A673 (cell line): ENCODE data around the gene NFKBIB. TPM values are rescaled to one million over a fixed set of nuclear protein-coding genes. Genes with fewer than 3 reads are reported as not detected.

Source experiments
- Bru-seq: library from RNA; stranded (reverse); fragments of 400-500 nt; gene quantifications from one replicate; lab custom pipeline; 2021; lab: Mats Ljungman, UMichigan
- BruChase-seq, 2 experiments: library from RNA; stranded (reverse); fragments of 400-500 nt; gene quantifications; one replicate each; lab custom pipeline; 2021; lab: Mats Ljungman, UMichigan
- BruUV-seq: library from RNA; stranded (reverse); fragments of 400-500 nt; replicated peaks from 2 replicates; lab custom pipeline; 2021; lab: Mats Ljungman, UMichigan
- CTCF ChIA-PET: fragments of 300-600 bp; sonication (Branson Sonifier 250); formaldehyde crosslinking; loops from one replicate; lab custom pipeline; 2022; ENCODE audit warnings: antibody characterized with exemption; lab: Charles Lee
- POLR2A ChIA-PET: fragments of 300-600 bp; sonication (Branson Sonifier 250); formaldehyde crosslinking; loops from one replicate; lab custom pipeline; 2022; ENCODE audit warnings: antibody characterized with exemption; ENCODE audit not compliant: low non-redundant PET; lab: Charles Lee
- DNase-seq: peaks from one replicate; pipeline ENCODE4 v3.0.0-alpha.2; 2015; ENCODE audit warnings: low spot score
- H3K27ac ChIP-seq: fragments of 200-600 bp; sonication (generic); 2 replicates; pipeline ENCODE4 v1.5.1; 2016; ENCODE audit warnings: mixed run types, low read depth, mild to moderate bottlenecking, mixed read lengths, antibody characterized with exemption, low read length; ENCODE audit not compliant: poor library complexity, severe bottlenecking
- H3K27me3 ChIP-seq: fragments of 200-600 bp; sonication (generic); replicated peaks from 2 replicates; pipeline ENCODE4 v1.6.1; 2017; ENCODE audit warnings: mixed run types, low read depth, mild to moderate bottlenecking, mixed read lengths, antibody characterized with exemption, low read length; ENCODE audit not compliant: insufficient read depth, poor library complexity
- H3K36me3 ChIP-seq: fragments of 200-600 bp; sonication (generic); 2 replicates; pipeline ENCODE4 v1.6.1; 2016; ENCODE audit warnings: mixed run types, mild to moderate bottlenecking, mixed read lengths, antibody characterized with exemption, low read length; ENCODE audit not compliant: insufficient read depth, poor library complexity, severe bottlenecking
- H3K4me1 ChIP-seq: fragments of 200-600 bp; sonication (generic); 2 replicates; pipeline ENCODE4 v1.6.1; 2017; ENCODE audit warnings: mixed run types, mild to moderate bottlenecking, mixed read lengths, antibody characterized with exemption, low read length; ENCODE audit not compliant: insufficient read depth, poor library complexity, severe bottlenecking
- H3K4me3 ChIP-seq: fragments of 200-600 bp; sonication (generic); 2 replicates; pipeline ENCODE4 v1.5.1; 2016; ENCODE audit warnings: low read depth, mixed run types, mild to moderate bottlenecking, mixed read lengths, low read length; ENCODE audit not compliant: poor library complexity, severe bottlenecking
- H3K9me3 ChIP-seq: fragments of 200-600 bp; sonication (generic); 2 replicates; pipeline ENCODE4 v1.6.1; 2016; ENCODE audit warnings: mixed run types, low read depth, mild to moderate bottlenecking, mixed read lengths, antibody characterized with exemption, low read length; ENCODE audit not compliant: poor library complexity, severe bottlenecking
- EZH2 ChIP-seq: fragments of 200-600 bp; sonication (generic); IDR thresholded peaks from 2 replicates; pipeline ENCODE4 v1.6.1; 2017; ENCODE audit warnings: borderline replicate concordance, low read depth, mild to moderate bottlenecking, mixed read lengths, antibody characterized with exemption, low read length; ENCODE audit not compliant: poor library complexity, severe bottlenecking
- intact Hi-C: fragments of 100-400 bp; cut with micrococcal nuclease; formaldehyde crosslinking; loops from one replicate; pipeline ENCODE4 v1.10.0; 2022; ENCODE audit not compliant: unreplicated experiment
- long read RNA-seq: library from polyadenylated mRNA; stranded (forward); transcript quantifications from one replicate; pipeline ENCODE4 v2.0.0, GENCODE V29; 2022
- total RNA-seq: library from RNA; stranded (reverse); gene quantifications from 2 replicates; pipeline ENCODE4 v1.2.3, GENCODE V29; 2021
- TF ChIP-seq, protein P1 (sequence below): fragments of 300-800, 200-600 bp; sonication (generic); conservative IDR thresholded peaks from 2 replicates; pipeline ENCODE4 v1.5.1; 2017; ENCODE audit warnings: low read depth, mild to moderate bottlenecking, antibody characterized with exemption, low read length, moderate library complexity, mixed read lengths

The NFKBIB gene
- total RNA-seq = 42.4 and 51.9 TPM in 2 replicates
- percentile 70 among the genes with signal in this experiment for Bru-seq, nascent RNA
- percentile 74 among the genes with signal in this experiment for BruChase-seq, experiment 1, labeled RNA remaining after a 2-hour chase
- BruChase-seq, experiment 2, labeled RNA remaining after a 6-hour chase = percentile 88 among the genes with signal in this experiment
- long read RNA-seq, transcript NFKBIB-201 (6 exons, 1,159 nt) = minor isoform, 20 of 81 reads
- long read RNA-seq, transcript NFKBIB-204 (5 exons, 1,929 nt) = major isoform, 25 of 81 reads
- long read RNA-seq, transcript NFKBIB-203 (5 exons, 2,200 nt) = minor isoform, 5 of 81 reads
- long read RNA-seq, partial matches to known transcripts = 8 of 81 reads
- long read RNA-seq, other reads (novel, unspliced or antisense) = 23 of 81 reads

DNA sequence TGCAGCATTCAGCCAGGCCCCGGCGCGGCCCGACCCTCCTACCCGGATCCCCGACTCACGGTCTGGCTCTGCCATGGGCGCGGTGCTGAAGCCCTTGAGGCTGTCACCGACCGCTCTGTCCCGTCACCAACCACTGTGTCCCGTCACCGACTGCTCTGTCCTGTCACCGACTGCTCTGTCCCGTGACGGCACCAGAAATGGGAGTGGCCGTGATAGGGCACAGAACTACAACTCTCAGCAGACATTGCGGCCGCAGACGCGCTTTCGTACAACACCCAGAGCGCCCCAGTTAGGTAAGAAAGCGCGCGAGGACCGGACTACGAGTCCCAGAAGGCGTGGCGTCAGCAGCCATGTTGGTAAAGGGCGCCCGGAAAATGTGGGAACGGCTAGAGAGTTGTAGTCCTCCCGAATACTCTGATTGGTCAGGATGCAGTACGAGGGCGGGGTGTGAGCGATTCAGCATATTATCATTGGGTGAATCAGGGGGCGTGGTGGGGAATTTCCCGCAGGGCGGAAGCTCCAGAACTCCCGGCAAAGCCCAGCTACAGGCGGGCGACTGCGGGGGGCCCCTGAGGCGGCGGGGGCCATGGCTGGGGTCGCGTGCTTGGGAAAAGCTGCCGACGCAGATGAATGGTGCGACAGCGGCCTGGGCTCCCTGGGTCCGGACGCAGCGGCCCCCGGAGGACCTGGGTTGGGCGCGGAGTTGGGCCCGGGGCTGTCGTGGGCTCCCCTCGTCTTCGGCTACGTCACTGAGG, at the start of gene NFKBIB, which contains the start of gene SIRT2:
Gene NFKBIB (plus strand): TSS at position 523 of the 755 bp plus-strand sequence. CDS start 64 bp downstream, at position 587.
Gene SIRT2 (minus strand): TSS at position 172 of the 755 bp plus-strand sequence. CDS start 97 bp downstream, at position 75.
- H3K9me3 ChIP-seq = no peaks in the 10 kb centered on the region
- BruUV-seq = no TSS peak
- no peaks in the 10 kb centered on the region for H3K27me3 ChIP-seq
- peak; percentile 100 for DNase-seq
- no peak for TF ChIP-seq EZH2
- TF ChIP-seq, protein P1, sequence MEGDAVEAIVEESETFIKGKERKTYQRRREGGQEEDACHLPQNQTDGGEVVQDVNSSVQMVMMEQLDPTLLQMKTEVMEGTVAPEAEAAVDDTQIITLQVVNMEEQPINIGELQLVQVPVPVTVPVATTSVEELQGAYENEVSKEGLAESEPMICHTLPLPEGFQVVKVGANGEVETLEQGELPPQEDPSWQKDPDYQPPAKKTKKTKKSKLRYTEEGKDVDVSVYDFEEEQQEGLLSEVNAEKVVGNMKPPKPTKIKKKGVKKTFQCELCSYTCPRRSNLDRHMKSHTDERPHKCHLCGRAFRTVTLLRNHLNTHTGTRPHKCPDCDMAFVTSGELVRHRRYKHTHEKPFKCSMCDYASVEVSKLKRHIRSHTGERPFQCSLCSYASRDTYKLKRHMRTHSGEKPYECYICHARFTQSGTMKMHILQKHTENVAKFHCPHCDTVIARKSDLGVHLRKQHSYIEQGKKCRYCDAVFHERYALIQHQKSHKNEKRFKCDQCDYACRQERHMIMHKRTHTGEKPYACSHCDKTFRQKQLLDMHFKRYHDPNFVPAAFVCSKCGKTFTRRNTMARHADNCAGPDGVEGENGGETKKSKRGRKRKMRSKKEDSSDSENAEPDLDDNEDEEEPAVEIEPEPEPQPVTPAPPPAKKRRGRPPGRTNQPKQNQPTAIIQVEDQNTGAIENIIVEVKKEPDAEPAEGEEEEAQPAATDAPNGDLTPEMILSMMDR = no peak
- CTCF ChIA-PET = interaction anchor here (0.6 to 1.6 kb wide), 4 partner anchors 11 to 509 kb away, joined by 3 to 7 read pairs (median 4); partner anchors contain the start of genes FAM98C, MRPS12 and SARS2
- intact Hi-C loops = loop anchor here (2.0 kb wide), 1 partner anchor 49 kb away; no protein-coding TSS in a partner anchor
- peak within 1 kb of the TSS; percentile 86 for H3K27ac ChIP-seq
- H3K4me1 ChIP-seq = peaks cover 4% of the 10 kb centered on the region
- H3K4me3 ChIP-seq = peak within 1 kb of the TSS; percentile 69
- POLR2A ChIA-PET = interaction anchor here (0.7 to 1.0 kb wide), 2 partner anchors 31 to 281 kb away, joined by 3 read pairs; partner anchors contain the start of genes EIF3K, MRPS12 and SARS2
- peaks cover 2% of the 10 kb centered on the region for H3K36me3 ChIP-seq

- Histone ChIP-seq H3K36me3 (peaks cover 34% of the 10 kb centered on the region), H3K27ac (peak overlapping the region; percentile 100), H3K4me3 (peak overlapping the region; percentile 88), H3K27me3 (no peaks in the 10 kb centered on the region), H3K9me3 (no peaks in the 10 kb centered on the region), H3K4me1 (peaks cover 13% of the 10 kb centered on the region)
- ChIA-PET POLR2A (no interaction called here), CTCF (no interaction called here)
- intact Hi-C loops = loop anchor here (2.0 kb wide), 2 partner anchors 48 to 80 kb away; partner anchors contain the start of genes MRPS12, NFKBIB, SARS2 and SIRT2
- TF ChIP-seq, protein P1 = no peak
- no peak for TF ChIP-seq EZH2
- peak; percentile 100 for DNase-seq
- BruUV-seq = no TSS peak
These were observed 49.3 kb upstream of the NFKBIB start for GRCh38 chr19:38850436-38850975.
